NCI-H82 treated with DMSO at 0.1 percent for 48 hours (cell line): ENCODE results near the gene HOXD3.

Source experiments
- DNase-seq: peaks from one replicate; lab custom pipeline; 2025; ENCODE audit not compliant: unreplicated experiment; lab: John Stamatoyannopoulos, UW

Gene HOXD3

GRCh38 chr2:176175709-176176607 lies 18.9 kb downstream of the HOXD3 start:
- no peak for DNase-seq

- no peak for DNase-seq
Observed at GRCh38 chr2:176177580-176178037, 20.5 kb downstream of the HOXD3 start.

- peak; percentile 25 for DNase-seq
Observed at GRCh38 chr2:176178038-176178756, 21.1 kb downstream of the HOXD3 start.

GRCh38 chr2:176178757-176179295 lies 21.7 kb downstream of the HOXD3 start:
- DNase-seq, result no peak

GRCh38 chr2:176181551-176181950 lies 24.4 kb downstream of the HOXD3 start:
- DNase-seq, result no peak

- DNase-seq, result no peak
Observed at GRCh38 chr2:176182671-176183070, 25.6 kb downstream of the HOXD3 start.

GRCh38 chr2:176184749-176185148 lies 27.6 kb downstream of the HOXD3 start:
- no peak for DNase-seq

- DNase-seq, result no peak
Observed at GRCh38 chr2:176186024-176186423, 28.9 kb downstream of the HOXD3 start.

- no peak for DNase-seq
Observed at GRCh38 chr2:176187200-176187898, 30.2 kb downstream of the HOXD3 start.

- DNase-seq, result no peak
Observed at GRCh38 chr2:176187899-176188773, 31.0 kb downstream of the HOXD3 start, which contains the start of gene HOXD1. HOXD1 (plus strand) TSS chr2:176188668; CDS start chr2:176188802, 134 bp downstream.

- no peak for DNase-seq
Observed at GRCh38 chr2:176188774-176189680, 31.9 kb downstream of the HOXD3 start.

- no peak for DNase-seq
Observed at GRCh38 chr2:176189681-176190641, 32.9 kb downstream of the HOXD3 start.

- DNase-seq, result no peak
Observed at GRCh38 chr2:176192351-176192750, 35.2 kb downstream of the HOXD3 start.

- DNase-seq, result no peak
Observed at GRCh38 chr2:176193048-176193447, 35.9 kb downstream of the HOXD3 start.

GRCh38 chr2:176199902-176200301 lies 42.8 kb downstream of the HOXD3 start:
- no peak for DNase-seq

GRCh38 chr2:176200971-176201370 lies 43.9 kb downstream of the HOXD3 start:
- DNase-seq, result no peak

GRCh38 chr2:176202491-176202890 lies 45.4 kb downstream of the HOXD3 start:
- DNase-seq, result no peak

- no peak for DNase-seq
Observed at GRCh38 chr2:176205126-176205525, 48.0 kb downstream of the HOXD3 start.
